ENCODE results near the gene ITGB8.

- TF ChIP-seq POLR2AphosphoS5 (IDR thresholded peaks at IDR 0.05; ENCODE audit: borderline replicate concordance, low read depth, low read length) (no peak), FOXP2 (optimal IDR thresholded peaks at IDR 0.05; ENCODE audit: control extremely low read depth, extremely low read length, insufficient read depth) (no peak)
These were observed 47.3 kb upstream of the ITGB8 start for GRCh38 chr7:20283385-20283784.

Data from SK-N-MC (cell line).